Transverse colon (tissue), 4 donors: Measurements from ENCODE around the gene LTBR. TPM values are rescaled to one million over a fixed set of nuclear protein-coding genes. Genes with fewer than 3 reads are reported as not detected.

Experiments used
- DNase-seq: peaks from one replicate; pipeline ENCODE4 v3.0.0-alpha.2; 2019
- H3K27ac ChIP-seq, 4 donors: fragments of 200-600 bp; sonication (generic); 2 replicates each; pipeline ENCODE4 v1.5.1; 2016 to 2018; ENCODE audit warnings: inconsistent platforms in 4 of 4
- H3K27me3 ChIP-seq: fragments of 200-600 bp; sonication (generic); 2 replicates; pipeline ENCODE4 v1.5.1; 2017; ENCODE audit warnings: inconsistent platforms
- H3K36me3 ChIP-seq, 4 donors: fragments of 200-600 bp; sonication (generic); 2 replicates each; pipeline ENCODE4 v1.5.1; 2017 to 2019; ENCODE audit warnings: inconsistent platforms in 4 of 4
- H3K4me1 ChIP-seq, 4 donors: fragments of 200-600 bp; sonication (generic); 2 replicates each; pipeline ENCODE4 v1.5.1; 2017 to 2020; ENCODE audit warnings: inconsistent platforms in 4 of 4
- H3K4me3 ChIP-seq, 4 donors: fragments of 200-600 bp; sonication (generic); 1 replicate in 1 of 4; 2 replicates in 3 of 4; pipeline versions ENCODE4 v1.5.1 to v1.6.1; 2017 to 2019; ENCODE audit warnings: inconsistent platforms in 4 of 4
- H3K9me3 ChIP-seq, 2 donors: fragments of 200-600 bp; sonication (generic); 2 replicates each; pipeline ENCODE4 v1.5.1; 2017 to 2019; ENCODE audit warnings: inconsistent platforms in 2 of 2
- EP300 ChIP-seq: sonication (generic); formaldehyde crosslinking; IDR thresholded peaks from one replicate; pipeline ENCODE4 v1.6.1; 2017; ENCODE audit warnings: antibody characterized with exemption, low read depth
- POLR2A ChIP-seq: fragments of 450-650 bp; IDR thresholded peaks from one replicate; pipeline ENCODE4 v1.6.1; 2016; ENCODE audit warnings: antibody characterized with exemption, mild to moderate bottlenecking, moderate library complexity
- POLR2AphosphoS5 ChIP-seq, 3 donors: sonication (generic); formaldehyde crosslinking; IDR thresholded peaks; one replicate each; pipeline ENCODE4 v1.6.1; 2016; ENCODE audit warnings: antibody characterized with exemption in 3 of 3
- WGBS, 2 donors: methylation state at CpG; one replicate each; pipeline ENCODE4 v1.1.5; 2018; ENCODE audit warnings: low coverage in 1 of 2; 5-methylcytosine and 5-hydroxymethylcytosine counted together
- in situ Hi-C, 4 donors: fragments of 200-750 bp; cut with MboI; loops; one replicate each; pipeline versions ENCODE4 v1.15.0 to v1.15.1; 2017; ENCODE audit warnings: low sequenced_read_pairs in 3 of 4, low pct_ligation_motif_present in 1 of 4, low pct_unique_long_range_greater_than_20kb in 1 of 4
- intact Hi-C: fragments of 100-400 bp; cut with DNase I; formaldehyde crosslinking; loops from one replicate; pipeline ENCODE4 v1.15.1; 2023; ENCODE audit warnings: low total_unique reads
- total RNA-seq, 4 donors: library from RNA; depleted of rRNA; stranded (reverse); fragments of >200 nt; gene quantifications; one replicate each; pipeline ENCODE4 v1.1.0, GENCODE V29; 2016
- TF ChIP-seq, protein P1 (sequence below), 5 experiments: fragments of 200-600 bp in 3 of 5; fragments of 450-650 bp in 2 of 5; sonication (generic) in 3 of 5; IDR thresholded peaks; 1 replicate in 2 of 5; 2 replicates in 3 of 5; pipeline ENCODE4 v1.5.1; 2016 to 2017; ENCODE audit warnings: antibody characterized with exemption in 5 of 5, inconsistent platforms in 3 of 5, mild to moderate bottlenecking in 2 of 5, moderate library complexity in 1 of 5

Gene LTBR
- total RNA-seq, 4 donors from 2014 or later: 148 to 367 (median 208) TPM

DNA sequence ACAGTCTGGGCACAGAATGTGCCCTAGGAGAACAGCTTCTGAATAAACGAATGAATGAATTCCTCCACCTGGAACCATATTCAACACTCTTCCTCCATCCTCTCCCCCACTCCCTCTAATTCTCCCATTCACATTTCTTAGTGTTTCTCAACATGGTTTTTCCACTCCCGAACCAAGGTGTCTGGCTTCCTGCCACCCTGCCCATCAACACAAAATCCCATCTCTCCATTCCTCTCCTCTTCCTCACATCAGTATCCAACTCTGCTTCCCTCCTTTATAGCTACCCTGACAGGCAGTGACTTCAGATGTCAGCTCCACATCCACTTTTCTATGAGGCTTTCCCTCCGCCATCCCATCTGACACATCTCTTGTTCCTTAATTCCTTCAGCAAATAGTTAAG is 45.0 kb upstream of the LTBR start:
- peak overlapping the region; percentile 94 to 99 (median 98) for H3K27ac ChIP-seq
- intact Hi-C loops: loop anchor here (5.0 to 10.0 kb wide), 2 partner anchors 43 to 216 kb away; partner anchors contain the start of genes IFFO1 and LTBR
- H3K9me3 ChIP-seq: no peaks in the 10 kb centered on the region
- TF ChIP-seq EP300: no peak
- no peak for TF ChIP-seq POLR2AphosphoS5 (IDR thresholded peaks at IDR 0.05)
- no peak for TF ChIP-seq POLR2A
- TF ChIP-seq, protein P1, sequence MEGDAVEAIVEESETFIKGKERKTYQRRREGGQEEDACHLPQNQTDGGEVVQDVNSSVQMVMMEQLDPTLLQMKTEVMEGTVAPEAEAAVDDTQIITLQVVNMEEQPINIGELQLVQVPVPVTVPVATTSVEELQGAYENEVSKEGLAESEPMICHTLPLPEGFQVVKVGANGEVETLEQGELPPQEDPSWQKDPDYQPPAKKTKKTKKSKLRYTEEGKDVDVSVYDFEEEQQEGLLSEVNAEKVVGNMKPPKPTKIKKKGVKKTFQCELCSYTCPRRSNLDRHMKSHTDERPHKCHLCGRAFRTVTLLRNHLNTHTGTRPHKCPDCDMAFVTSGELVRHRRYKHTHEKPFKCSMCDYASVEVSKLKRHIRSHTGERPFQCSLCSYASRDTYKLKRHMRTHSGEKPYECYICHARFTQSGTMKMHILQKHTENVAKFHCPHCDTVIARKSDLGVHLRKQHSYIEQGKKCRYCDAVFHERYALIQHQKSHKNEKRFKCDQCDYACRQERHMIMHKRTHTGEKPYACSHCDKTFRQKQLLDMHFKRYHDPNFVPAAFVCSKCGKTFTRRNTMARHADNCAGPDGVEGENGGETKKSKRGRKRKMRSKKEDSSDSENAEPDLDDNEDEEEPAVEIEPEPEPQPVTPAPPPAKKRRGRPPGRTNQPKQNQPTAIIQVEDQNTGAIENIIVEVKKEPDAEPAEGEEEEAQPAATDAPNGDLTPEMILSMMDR (IDR thresholded peaks at IDR 0.05): no peak
- in situ Hi-C loops: loop anchor here in 3 of 4 donors (10.0 to 25.0 kb wide), 3 partner anchors 116 to 198 kb away; partner anchors contain the start of genes TAPBPL (in 3 of the 3), VAMP1 (in 2 of the 3) and GAPDH (in 1 of the 3)
- no peaks in the 10 kb centered on the region for H3K27me3 ChIP-seq
- H3K36me3 ChIP-seq: peaks cover 0 to 2% (median under 1%) of the 10 kb centered on the region in 4 donors
- DNase-seq: no peak
- peak overlapping the region; percentile 66 to 84 (median 70) for H3K4me3 ChIP-seq
- peaks cover 36 to 81% (median 76%) of the 10 kb centered on the region in 4 donors for H3K4me1 ChIP-seq
- WGBS, 2 donors: 37 to 38% methylated on average over 3 of the region's 3 CpGs

DNA sequence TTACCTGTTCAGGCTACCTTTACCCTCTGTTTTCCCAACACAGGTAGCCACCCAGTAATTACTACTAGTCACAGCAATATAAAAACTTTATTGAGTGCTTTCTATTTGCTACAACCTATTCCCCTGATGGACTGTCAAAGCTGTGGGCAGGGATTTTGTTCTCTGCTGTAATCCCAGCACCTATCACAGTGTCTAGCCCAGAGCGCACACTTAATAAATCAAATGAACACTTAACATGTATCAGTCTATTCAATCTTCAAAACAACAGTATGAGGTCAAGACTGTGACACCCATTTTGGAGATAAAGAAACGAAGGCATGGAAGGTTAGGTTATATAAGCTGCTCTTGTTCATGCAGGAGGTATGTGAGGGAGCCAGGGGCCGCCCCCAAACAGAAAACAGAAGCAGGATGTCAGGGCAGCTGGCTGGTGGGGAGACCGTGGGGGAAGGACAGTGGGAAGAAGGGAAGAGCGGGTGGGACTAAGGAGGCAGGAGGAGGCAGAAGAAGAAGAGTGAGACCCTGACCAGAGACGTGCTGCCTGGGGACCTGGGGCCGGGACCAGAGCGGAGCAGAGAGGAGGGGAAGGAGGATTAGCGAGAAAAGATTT is 43.8 kb upstream of the LTBR start:
- peaks cover 25 to 71% (median 64%) of the 10 kb centered on the region in 4 donors for H3K4me1 ChIP-seq
- in situ Hi-C loops (loop anchor here in 2 of 4 donors (25.0 kb wide), 2 partner anchors 122 to 197 kb away; partner anchors contain the start of genes TAPBPL (in 2 of the 2), VAMP1 (in 2 of the 2) and GAPDH (in 1 of the 2)), intact Hi-C loops (no loop called here)
- peak overlapping the region; percentile 94 to 99 (median 98) for H3K27ac ChIP-seq
- no peaks in the 10 kb centered on the region for H3K36me3 ChIP-seq
- H3K27me3 ChIP-seq: no peaks in the 10 kb centered on the region
- H3K4me3 ChIP-seq: peak overlapping the region; percentile 66 to 84 (median 70)
- no peaks in the 10 kb centered on the region for H3K9me3 ChIP-seq
- 0 to 3% methylated on average over 7 to 9 of the region's 9 CpGs for WGBS, 2 donors
- DNase-seq: peak; percentile 64
- TF ChIP-seq, protein P1 (IDR thresholded peaks at IDR 0.05): no peak
- peak; percentile 89 for TF ChIP-seq POLR2A
- peak; percentile 36 to 91 (median 90) for TF ChIP-seq POLR2AphosphoS5 (IDR thresholded peaks at IDR 0.05)
- peak; percentile 62 for TF ChIP-seq EP300

DNA sequence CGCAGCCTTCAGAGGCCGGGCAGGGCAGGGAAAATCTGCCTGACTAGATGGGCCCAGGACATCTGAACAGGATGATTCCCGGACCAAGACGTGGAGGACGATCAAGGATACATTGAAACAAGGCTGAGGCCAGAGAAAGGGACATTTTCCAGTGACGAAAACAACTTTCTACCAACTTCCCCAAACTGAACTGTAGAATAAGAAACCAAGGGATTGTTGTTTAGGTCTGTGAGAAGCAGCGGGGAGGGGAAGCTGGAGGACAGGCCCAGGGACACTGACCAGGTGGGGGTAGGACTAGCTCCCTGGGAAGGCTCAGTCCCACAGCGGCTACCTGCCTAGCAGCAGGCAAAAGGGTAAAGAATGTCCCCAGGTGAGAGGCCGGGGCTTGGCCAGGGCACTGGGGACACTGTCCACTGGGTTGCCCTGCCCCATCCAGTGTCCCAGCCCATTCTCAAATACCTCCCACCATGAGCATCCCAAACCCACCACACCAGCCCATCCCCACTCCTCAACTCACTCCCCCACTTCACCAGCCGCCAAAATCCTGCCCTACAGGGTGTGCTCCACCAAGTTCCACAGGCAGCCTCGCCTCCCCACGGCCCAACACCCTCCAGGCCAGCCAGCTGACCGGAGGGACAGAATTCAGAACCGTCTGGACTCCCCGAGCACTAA is 43.1 kb upstream of the LTBR start:
- TF ChIP-seq, protein P1 (IDR thresholded peaks at IDR 0.05): no peak
- TF ChIP-seq POLR2AphosphoS5 (IDR thresholded peaks at IDR 0.05) (no peak), EP300 (no peak), POLR2A (no peak)
- intact Hi-C loops (no loop called here), in situ Hi-C loops (loop anchor here in 2 of 4 donors (25.0 kb wide), 2 partner anchors 121 to 196 kb away; partner anchors contain the start of genes TAPBPL (in 2 of the 2), VAMP1 (in 2 of the 2) and GAPDH (in 1 of the 2))
- H3K4me3 ChIP-seq: peak overlapping the region; percentile 66 to 84 (median 70)
- no peaks in the 10 kb centered on the region for H3K9me3 ChIP-seq
- H3K27ac ChIP-seq: peak overlapping the region; percentile 94 to 99 (median 98)
- H3K27me3 ChIP-seq: no peaks in the 10 kb centered on the region
- no peaks in the 10 kb centered on the region for H3K36me3 ChIP-seq
- WGBS, 2 donors: 0 to 4% methylated on average over 6 to 14 of the region's 15 CpGs
- H3K4me1 ChIP-seq: peaks cover 24 to 68% (median 62%) of the 10 kb centered on the region in 4 donors
- no peak for DNase-seq
